ENCODE data around the gene SLC2A13.

SLC2A13 gene

DNA sequence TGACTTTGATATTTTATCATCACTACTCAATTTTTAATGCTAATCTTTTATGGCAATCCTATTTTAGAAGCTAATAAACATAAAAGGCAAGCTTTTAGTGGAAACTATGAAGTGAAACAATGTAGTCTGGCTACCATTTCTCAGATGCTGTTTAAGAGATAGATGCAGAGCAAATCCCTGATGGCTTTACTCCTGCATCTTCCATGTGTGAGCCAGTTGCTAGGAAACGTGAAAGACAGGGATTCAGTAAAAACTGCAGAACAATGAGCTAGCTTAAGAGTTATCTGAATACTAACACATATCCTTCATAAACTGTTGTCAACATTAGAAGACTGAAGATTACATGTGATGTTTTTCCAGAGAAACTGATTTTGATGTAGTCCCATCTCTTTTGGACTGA, 112.6 kb downstream of the SLC2A13 start:
- no peak for DNase-seq (ENCODE audit: low read depth)

DNA sequence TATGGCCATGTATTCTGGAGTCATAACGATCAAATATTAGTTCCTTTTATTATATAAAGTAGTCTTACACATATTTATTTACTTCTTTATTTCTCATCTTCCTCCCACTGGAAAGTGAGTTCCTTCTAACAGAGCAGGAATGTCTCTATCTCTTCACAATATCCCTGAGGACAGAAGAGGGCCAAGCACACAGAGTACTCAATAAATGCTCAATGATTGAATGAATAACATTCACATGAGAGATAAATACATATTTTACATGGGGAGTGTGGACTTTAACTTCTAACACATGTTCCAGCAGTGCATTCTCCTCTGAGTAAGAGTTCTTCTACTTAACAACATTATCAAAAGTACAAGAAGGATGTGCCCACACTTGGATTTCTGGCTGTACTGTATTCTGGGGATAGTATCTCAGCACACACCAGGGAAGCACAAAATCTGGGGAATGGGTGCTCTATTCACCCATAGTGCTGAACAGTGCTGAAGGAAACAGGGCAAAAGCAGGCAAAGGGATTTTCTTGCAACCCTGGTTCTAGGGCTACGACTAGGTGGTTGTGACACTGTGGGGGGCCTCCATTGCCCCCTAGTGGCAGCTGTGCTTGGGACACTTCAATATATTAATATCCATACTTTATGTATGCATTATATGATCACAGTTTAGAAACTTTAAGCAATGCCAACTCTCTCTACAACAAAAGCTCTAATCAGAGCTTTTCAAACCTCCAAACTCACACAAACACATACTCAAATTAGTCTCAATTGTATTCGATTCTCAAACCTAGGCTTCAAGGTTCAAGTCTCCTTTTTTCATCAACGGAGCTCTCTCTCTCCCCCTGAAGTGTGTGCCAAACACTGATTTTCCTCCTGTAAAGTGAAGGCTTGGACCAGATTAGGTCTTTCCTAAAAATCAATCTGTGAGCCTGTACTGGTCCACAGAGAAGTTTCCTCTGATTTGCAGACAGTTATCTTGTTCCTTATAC, 115.5 kb downstream of the SLC2A13 start:
- peak; percentile 49 for DNase-seq (ENCODE audit: low read depth)

DNA sequence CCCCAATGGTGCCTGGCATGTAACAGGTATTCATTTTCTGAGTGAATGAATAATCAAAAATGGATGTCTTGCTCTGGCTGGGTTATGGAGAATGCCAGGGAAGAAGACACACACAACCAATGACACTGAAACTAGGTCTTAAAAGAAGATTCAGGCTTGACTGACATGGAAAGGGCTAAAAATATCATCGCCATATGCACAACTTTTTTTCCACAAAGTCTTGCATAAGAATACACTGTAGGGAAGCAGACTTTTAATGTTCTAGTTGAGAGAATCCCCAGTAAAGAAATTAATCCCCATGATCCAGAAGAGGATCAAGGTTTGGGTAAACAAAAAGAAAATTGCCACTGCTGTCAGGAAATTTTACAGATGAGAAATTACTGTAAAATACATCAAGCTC, 116.4 kb downstream of the SLC2A13 start:
- no peak for DNase-seq (ENCODE audit: low read depth)

DNA sequence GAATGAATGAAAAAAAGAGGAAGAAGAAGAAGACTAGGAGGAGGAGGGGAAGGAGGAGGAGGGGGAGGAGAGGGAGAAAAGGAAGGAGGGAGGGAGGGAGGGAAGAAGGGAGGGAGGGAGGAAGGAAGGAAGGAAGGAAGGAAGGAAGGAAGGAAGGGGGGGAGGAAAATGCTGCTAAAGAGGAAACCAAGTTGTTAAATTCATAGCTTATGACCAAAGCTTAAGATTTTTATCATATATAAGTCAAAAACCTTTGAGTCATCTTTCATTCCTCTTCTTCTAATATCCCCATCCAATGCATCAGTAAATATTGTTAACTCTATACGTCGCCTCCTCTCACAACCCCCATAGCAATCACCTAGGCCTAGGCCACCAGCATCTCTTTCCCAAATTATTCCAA, 117.3 kb downstream of the SLC2A13 start:
- DNase-seq (ENCODE audit: low read depth) = no peak

DNA sequence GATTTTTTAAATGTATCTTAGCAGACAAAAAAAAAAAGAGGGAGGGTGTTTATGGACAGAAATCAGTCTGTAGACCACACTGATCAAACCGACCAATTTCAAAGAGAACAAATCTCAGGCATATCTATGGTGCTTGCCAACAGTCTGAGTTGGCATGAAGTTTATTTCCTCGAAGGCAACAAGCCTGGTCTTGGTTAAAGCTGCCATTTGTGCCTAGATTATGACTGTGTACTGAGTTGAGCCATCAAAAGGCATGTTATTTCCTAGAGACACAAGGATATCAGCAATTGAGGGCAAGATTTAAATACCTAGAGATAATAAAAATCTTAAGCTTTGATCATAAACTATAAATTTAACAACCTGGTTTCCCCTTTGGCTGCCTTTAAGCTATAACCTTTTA, 119.2 kb downstream of the SLC2A13 start:
- peak; percentile 21 for DNase-seq (ENCODE audit: low read depth)

DNA sequence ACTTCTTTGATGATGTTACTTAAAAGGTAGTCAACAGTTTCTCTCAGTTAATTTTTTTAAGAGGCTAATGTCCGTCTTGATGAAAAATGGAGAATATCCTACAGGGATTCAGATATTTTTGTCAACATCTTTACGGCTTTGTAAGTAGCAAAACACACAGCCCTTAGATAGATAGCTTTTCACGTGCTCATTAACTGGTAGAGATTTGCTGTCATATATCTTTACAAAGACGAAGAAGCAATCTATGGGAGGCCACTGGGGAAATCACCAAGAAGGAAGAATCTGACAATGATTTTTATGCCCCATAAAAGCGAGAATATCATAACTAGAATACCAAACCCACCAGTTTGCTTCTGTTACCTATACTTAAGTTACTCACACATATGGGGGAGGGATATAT, 121.2 kb downstream of the SLC2A13 start:
- no peak for DNase-seq (ENCODE audit: low read depth)

DNA sequence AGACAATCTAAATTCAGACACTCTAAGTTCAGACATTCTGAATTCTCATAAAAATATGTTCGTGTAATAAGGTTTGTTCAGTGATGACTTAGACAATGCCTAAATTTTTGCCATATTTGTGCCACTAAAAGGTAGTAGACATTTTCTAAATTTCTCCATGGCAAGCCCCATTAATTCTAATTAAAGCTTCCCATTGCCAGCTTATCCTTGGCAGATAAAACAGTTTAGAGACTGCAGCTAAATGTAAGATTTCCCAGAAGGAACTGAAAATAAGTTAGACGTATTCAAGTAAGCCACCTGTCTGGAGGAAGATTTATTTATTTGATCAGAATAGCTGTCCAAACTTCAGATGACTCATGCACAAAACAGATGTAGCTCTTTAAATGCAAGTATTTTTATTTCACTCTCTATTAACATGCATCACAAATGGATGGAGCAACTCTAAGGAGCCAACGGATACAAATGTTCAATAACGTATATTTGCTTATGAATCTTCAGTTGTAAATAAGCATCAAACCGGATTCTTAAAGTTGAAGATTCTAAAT, 130.4 kb downstream of the SLC2A13 start:
- DNase-seq (ENCODE audit: low read depth) = no peak

DNA sequence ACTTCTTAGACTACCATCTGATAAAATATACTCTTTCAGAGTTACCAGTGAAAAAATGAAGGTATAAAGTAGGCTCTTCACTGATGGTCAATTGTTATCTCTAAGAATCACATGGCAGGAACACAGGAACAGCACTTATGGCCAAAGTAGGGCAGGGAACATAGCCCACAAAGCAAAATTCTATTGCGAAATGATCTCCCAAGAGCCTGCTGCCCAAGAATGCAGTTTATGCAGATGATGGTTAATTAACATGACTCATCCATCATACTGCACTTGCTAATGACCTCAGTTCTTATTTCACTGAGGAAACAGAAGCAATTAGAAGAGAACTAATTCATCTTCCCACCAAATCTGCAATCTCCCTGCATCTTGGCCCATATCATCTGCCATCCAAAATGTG, 133.8 kb downstream of the SLC2A13 start:
- peak; percentile 73 for DNase-seq (ENCODE audit: low read depth)

DNA sequence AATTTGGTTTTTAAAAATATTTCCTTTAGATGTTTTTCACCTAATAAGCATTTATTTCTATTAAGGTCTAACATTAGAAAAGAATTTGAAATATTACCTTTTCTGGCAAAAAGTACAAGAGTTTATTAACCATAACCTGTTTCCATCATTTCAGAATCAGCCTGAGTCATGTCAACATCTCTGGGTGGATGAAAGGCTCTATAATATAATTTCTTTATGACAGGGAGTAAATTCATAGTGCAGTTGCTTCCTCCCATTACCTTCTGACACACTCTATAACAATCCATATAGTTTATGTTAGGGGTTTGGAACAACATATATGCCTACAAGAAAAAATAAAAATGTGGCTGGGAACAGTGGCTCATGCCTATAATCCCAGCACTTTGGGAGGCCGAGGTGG, 134.5 kb downstream of the SLC2A13 start:
- no peak for DNase-seq (ENCODE audit: low read depth)

DNA sequence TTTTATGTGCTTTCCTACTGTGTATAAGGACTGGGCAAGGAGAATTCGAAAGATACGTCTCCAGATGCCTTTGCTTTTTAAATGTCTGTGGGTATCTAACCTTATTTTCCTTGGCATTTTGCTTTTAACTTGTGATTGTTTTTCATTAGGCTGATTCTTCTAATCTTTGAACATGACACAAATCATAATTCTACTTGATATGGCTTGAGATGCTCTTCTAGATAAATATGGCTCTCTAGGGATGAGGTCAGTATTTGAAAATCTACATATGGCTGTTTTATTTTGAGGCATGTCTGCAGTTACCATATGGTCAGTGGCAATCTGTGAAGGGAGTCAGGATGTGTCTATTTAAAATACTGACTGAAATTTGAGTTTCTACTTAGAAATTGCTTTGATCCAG, 139.2 kb downstream of the SLC2A13 start:
- no peak for DNase-seq (ENCODE audit: low read depth)

DNA sequence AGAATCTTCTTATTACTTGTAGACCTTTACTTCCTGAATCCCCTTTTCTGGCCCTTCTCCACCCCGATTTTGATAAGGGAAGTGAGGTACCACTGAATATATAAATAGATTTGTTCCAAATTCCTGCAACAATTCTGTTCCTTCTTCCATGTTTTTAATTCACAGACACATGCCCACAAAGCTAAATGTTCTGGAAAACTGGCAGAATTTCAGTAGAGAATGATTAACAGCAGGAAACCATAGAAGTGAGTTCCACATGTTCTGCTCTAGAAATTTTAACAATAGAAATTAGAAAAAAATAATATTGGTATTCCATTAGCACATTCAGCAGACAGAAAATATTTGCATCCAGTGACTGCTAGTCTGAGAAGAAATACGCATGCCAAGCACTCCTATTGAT, 139.6 kb downstream of the SLC2A13 start:
- DNase-seq (ENCODE audit: low read depth) = no peak

DNA sequence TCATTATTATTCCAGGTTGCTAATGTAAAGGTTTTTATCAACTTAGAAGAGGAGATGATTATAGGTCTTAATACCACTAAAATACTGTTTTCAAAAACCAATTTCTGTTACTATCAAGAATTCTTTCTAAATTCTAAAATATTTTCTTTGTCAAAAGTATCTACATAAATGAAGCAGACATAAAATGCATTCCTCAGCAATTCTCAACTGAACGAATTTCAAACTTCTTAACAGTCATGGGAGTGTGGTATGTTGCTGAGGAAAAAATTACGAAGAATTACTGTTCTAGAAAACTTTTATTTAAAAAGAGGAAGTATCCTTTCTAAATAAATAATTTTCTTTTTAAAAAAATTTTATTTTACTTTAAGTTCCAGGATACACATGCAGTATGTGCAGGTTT, 146.4 kb downstream of the SLC2A13 start:
- DNase-seq (ENCODE audit: low read depth) = no peak

DNA sequence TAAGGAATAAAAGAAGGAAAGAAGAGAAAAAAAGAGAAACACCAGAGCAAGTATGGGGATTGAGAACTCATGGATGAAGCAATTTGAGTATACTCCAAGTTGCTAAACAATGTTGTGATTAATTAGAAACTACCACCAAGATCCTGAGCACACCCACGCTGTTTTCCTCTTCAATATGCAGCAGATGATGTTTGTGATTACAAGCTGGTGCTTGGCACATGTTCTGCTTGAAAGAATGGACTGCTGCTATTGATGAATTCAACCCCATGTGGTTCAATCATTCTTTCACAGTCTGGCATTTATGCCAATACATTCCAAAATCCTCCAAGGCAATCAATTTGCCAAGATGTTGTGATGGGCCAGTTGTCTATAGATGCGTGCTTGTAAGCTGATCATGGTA, 146.8 kb downstream of the SLC2A13 start:
- DNase-seq (ENCODE audit: low read depth) = peak; percentile 54

DNA sequence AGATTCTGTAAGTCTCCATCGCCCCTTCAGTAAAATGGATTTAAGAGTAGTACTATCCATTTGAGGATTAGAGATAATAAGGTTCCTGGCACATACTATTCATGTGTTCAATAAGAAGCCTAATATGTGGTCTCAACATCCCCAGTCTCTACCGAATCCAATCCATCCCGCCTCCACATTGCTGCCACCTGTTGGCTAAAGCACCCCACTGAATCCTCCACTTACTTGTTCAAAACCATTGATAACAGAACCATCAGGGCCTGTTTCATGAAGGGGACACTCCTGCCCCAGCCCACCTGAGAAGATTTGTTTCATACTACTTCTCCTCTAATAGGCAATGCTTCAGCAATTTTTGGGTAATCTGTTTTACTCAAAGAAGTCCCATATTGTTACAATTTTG, 147.5 kb downstream of the SLC2A13 start:
- DNase-seq (ENCODE audit: low read depth) = no peak

DNA sequence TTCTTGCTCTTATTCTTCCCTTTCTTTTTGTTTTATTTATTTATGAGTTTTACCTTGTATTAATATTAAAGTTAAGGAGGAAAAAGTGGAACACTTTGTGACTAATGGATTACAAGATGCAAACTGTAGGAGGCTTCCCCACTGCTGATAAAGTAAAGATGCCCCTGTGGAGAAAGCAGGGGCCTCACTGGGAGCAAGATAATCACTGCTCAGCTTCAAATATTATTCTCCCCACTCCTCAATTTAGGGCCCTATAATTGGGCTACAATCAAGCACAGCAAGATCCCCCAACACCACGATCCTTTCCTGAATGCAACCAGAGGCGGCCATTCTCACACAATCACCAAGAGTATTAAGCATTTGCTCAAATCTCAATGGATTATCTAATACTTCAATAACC, 149.2 kb downstream of the SLC2A13 start:
- DNase-seq (ENCODE audit: low read depth) = no peak

DNA sequence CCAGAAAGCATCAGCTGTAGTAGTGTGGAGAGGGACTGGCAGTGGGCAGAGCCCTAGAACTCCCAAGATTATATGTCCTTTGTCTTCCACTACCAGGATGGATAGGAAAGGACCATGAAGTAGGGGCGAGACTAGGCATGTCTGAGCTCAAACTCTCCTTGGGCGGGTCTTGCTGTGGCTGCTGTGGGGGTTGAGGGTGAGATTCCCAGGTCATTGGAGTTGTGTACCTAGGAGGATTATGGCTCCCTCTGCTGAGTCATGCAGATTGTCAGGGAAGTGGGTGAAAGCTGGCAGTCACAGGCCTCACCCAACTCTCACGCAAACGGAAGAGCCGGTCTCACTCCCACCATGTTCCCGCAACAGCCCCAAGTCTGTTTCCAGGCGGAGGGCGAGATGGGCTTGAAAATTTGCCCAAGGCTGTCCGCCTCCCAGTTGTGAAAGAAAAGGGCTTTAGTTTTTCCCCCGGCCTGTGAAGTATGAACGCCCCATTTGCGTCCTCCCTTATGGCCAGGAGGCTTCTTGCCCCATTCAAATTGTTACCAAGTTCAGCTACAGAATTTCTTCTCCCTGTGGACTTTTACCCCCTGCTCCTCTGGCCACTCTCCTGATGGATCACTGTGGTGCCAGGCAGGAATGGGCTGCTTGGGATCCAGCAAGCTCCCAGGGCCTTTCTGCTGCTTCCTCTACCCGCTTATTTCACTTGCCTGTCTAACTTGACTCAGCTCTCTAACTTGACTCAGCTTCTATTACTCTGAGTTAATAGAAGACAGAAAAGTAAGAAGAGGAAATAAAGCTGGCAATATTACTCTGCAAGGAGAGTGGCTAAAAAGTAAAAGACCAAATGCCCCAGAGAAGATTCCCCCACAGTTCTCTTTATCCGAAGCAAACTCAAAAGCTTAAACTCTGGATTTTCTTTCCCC, 159.3 kb downstream of the SLC2A13 start:
- DNase-seq (ENCODE audit: low read depth) = no peak

DNA sequence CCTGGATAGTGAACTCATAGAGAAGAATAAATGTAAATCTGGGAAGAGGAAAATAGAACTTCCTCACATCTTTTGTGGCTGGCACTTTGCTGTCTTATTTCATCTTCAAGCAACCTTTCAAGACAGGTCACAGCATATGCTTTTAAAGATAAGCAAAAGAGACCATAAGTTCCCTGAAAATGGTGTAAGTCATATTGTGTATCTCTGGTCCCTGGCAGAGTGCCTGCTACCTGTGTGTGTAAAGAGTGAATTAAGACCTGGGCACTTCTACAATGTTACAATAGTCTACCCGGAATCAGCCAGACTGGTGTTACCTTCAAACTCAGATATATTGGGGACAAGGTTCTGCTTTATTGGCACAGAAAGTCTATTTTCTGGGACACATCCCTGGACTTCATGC, 168.8 kb downstream of the SLC2A13 start:
- no peak for DNase-seq (ENCODE audit: low read depth)

DNA sequence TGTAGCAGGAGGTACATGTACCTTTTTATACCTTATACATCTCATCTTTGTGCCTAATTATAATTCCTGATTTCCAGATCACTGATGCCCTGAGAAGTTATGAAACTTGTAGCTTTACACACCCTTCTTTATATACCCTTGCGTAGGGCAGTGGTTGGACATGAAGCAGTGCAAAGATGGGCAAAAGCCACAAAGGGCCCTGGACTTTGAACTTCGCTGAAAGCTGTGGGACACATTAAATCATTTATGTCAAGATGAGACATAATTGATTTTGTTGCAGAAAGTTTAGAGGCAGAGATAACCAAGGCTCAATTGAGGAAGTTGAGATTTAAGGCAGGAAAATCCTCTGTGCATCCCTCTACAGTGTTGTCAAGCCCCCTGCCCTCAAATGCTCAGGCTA, 170.0 kb downstream of the SLC2A13 start:
- no peak for DNase-seq (ENCODE audit: low read depth)

DNA sequence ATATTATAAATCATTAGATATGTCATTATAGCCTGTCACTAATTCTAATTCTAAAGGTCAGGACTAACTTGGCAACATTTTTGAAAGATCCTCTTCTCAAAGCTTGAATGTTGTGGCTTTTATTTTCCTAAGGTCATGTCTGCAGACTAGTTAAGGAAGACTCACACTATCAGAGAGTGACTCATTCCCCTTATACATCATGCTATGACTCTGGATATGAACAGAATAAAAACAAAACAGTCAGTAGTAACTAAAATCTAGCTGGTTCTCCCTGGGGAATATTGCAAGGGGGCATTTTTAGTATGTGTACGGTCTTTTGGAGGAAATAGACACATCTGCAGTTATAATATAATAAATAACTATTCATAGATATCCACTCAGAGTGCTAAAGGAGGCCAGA, 170.6 kb downstream of the SLC2A13 start:
- peak; percentile 10 for DNase-seq (ENCODE audit: low read depth)

DNA sequence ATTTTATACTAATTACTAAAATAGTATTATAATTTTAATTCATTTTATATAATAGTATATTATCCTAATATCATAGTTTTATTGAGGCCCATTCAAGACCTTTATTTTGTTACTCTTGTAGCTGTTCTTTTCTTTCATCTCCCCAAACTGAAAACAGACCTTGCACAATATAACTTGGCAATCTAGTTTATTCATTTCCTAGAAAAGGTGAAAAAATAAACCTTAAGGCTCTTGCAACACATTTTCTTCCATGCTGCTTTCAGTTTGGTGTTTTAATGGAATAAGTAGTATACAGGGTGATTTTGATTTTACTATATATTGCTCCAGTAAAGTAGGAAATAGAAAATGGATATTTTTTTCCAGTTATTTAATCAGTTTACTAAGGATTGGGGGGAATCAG, 174.0 kb downstream of the SLC2A13 start:
- peak; percentile 55 for DNase-seq (ENCODE audit: low read depth)

DNA sequence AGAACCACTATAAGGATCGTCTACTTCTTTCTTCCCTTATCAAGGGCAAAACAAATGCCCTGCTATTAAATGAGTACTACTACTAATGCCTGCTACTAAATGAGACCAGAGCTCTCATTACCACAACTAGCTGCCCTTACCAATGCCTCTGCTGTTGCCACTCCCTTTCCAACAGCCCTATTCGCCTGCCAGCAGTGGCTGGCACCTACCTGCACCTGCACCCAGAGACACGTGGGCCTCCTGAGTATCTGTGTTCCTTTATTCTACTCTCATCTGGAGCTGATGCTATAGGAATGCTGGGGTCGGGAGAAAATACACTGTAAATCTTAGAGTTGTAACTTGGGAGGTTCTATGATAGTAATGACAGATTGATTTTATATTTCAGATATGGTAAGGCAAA, 174.7 kb downstream of the SLC2A13 start:
- no peak for DNase-seq (ENCODE audit: low read depth)

DNA sequence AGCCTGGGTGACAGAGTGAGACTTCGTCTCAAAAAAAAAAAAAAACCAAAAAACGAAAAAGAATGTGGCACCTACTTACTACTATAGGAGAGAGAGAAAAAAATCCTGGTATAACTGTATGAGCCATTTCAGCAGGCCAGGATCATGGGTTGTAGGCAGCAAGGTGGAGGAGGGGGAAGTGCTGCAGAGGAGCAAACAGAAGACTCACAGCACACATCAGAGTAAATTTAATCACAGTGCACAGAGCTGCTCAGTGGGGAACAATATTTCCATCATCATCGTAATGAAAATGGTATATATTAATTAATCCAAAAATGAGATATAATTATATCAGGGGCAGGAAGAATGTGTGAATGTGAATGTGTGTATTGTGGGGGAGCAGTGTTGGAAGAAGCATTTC, 175.8 kb downstream of the SLC2A13 start:
- DNase-seq (ENCODE audit: low read depth) = no peak

Data from fibroblast of gingiva (primary cell).